ENCODE results near the gene TEKT2. TPM values are rescaled to one million over a fixed set of nuclear protein-coding genes. Genes with fewer than 3 reads are reported as not detected.

The TEKT2 gene
- total and polyA plus RNA-seq, 8 donors = 1.3 to 17.6 (median 1.7) TPM

GRCh38 chr1:36051821-36052220 lies 32.1 kb upstream of the TEKT2 start:
- ATAC-seq (no peak), FAIRE-seq (no peak), DNase-seq (no peak)
- TF ChIP-seq CTCF (IDR thresholded peaks at IDR 0.05) = no peak
- no peaks in the 10 kb centered on the region for H3K36me3 ChIP-seq
- H3K27me3 ChIP-seq = no peaks in the 10 kb centered on the region
- intact Hi-C loops (cut with DNase I) = no loop called here
- H3K27ac ChIP-seq = no peak overlapping the region
- no peak overlapping the region for H3K4me3 ChIP-seq
- H3K9me3 ChIP-seq = peaks cover 0 to 3% (median 0%) of the 10 kb centered on the region in 4 donors
- H3K4me1 ChIP-seq = no peaks in the 10 kb centered on the region

- intact Hi-C loops (cut with DNase I) = no loop called here
- Histone ChIP-seq H3K4me1 (no peaks in the 10 kb centered on the region), H3K27ac (no peak overlapping the region), H3K4me3 (no peak overlapping the region), H3K27me3 (no peaks in the 10 kb centered on the region), H3K36me3 (no peaks in the 10 kb centered on the region), H3K9me3 (no peaks in the 10 kb centered on the region)
- ATAC-seq (no peak), DNase-seq (no peak), FAIRE-seq (no peak)
- TF ChIP-seq CTCF (IDR thresholded peaks at IDR 0.05) = no peak
Measured at GRCh38 chr1:36053978-36054377, 29.9 kb upstream of the TEKT2 start.

- no peaks in the 10 kb centered on the region for H3K4me1 ChIP-seq
- ATAC-seq = no peak
- no peak for DNase-seq
- FAIRE-seq = no peak
- 90 to 95% methylated on average over 5 of the region's 5 CpGs for WGBS, 2 donors
- TF ChIP-seq CTCF (IDR thresholded peaks at IDR 0.05) = no peak
- intact Hi-C loops (cut with DNase I) = no loop called here
- no peak overlapping the region for H3K27ac ChIP-seq
- H3K27me3 ChIP-seq = no peaks in the 10 kb centered on the region
- H3K9me3 ChIP-seq = no peaks in the 10 kb centered on the region
- no peak overlapping the region for H3K4me3 ChIP-seq
- H3K36me3 ChIP-seq = no peaks in the 10 kb centered on the region
Measured at GRCh38 chr1:36055706-36056105, 28.2 kb upstream of the TEKT2 start.

GRCh38 chr1:36062315-36062714 lies 21.6 kb upstream of the TEKT2 start:
- H3K27ac ChIP-seq = no peak overlapping the region
- H3K27me3 ChIP-seq = no peaks in the 10 kb centered on the region
- DNase-seq (no peak), FAIRE-seq (no peak), ATAC-seq (no peak)
- intact Hi-C loops (cut with DNase I) = no loop called here
- TF ChIP-seq CTCF (IDR thresholded peaks at IDR 0.05) = no peak
- H3K9me3 ChIP-seq = no peaks in the 10 kb centered on the region
- no peaks in the 10 kb centered on the region for H3K4me1 ChIP-seq
- no peak overlapping the region for H3K4me3 ChIP-seq
- 92 to 95% methylated on average over 1 of the region's 1 CpG for WGBS, 2 donors
- H3K36me3 ChIP-seq = no peaks in the 10 kb centered on the region

GRCh38 chr1:36067871-36068270 lies 16.0 kb upstream of the TEKT2 start:
- DNase-seq (no peak), FAIRE-seq (no peak), ATAC-seq (no peak)
- Histone ChIP-seq H3K9me3 (no peaks in the 10 kb centered on the region), H3K27me3 (no peaks in the 10 kb centered on the region), H3K4me3 (no peak overlapping the region), H3K27ac (no peak overlapping the region), H3K36me3 (no peaks in the 10 kb centered on the region), H3K4me1 (no peaks in the 10 kb centered on the region)
- intact Hi-C loops (cut with DNase I) = no loop called here
- TF ChIP-seq CTCF (IDR thresholded peaks at IDR 0.05) = no peak
